ENCODE data around the gene CBX5. TPM values are rescaled to one million over a fixed set of nuclear protein-coding genes. Genes with fewer than 3 reads are reported as not detected.

The CBX5 gene
- total and polyA plus RNA-seq, 9 of the 15 experiments (the other 6 are each of a cell fraction or from before 2014, with no cell fraction given): 32.6 to 102 (median 59.2) TPM

GRCh38 chr12:54199917-54200316, 80.0 kb downstream of the CBX5 start:
- in situ Hi-C loops (cut with MboI) (loop anchor here (5.0 to 25.0 kb wide), 4 partner anchors 175 to 505 kb away; partner anchors contain the start of genes CISTR, HOXC10 and HOXC6), intact Hi-C loops (cut with micrococcal nuclease) (loop anchor here (10.0 kb wide), 1 partner anchor 435 kb away; no protein-coding TSS in a partner anchor)
- H3K79me2 ChIP-seq (ENCODE audit: control insufficient read depth, insufficient read depth, low read length): no peaks in the 10 kb centered on the region
- BruUV-seq (replicated peaks): no TSS peak
- no peak for ATAC-seq
- peak overlapping the region in 1 of 2 experiments; percentile 12; a peak in 1 of 4 replicates for H3K9ac ChIP-seq (ENCODE audit: insufficient read depth in 1 of 2, low read depth in 2 of 2, low read length in 2 of 2)
- DNase-seq (ENCODE audit: extremely low read depth in 1 of 4, low spot score in 3 of 4): no peak
- FAIRE-seq: no peak
- H3K9me3 ChIP-seq (replicated peaks; ENCODE audit: control insufficient read depth, insufficient read depth, low read depth, low read length): no peaks in the 10 kb centered on the region
- H3K4me3 ChIP-seq: no peak overlapping the region
- H3K36me3 ChIP-seq (ENCODE audit: control insufficient read depth, insufficient read depth, low read length): no peaks in the 10 kb centered on the region
- POLR2A ChIA-PET: no interaction called here
- no peaks in the 10 kb centered on the region for H4K20me1 ChIP-seq (replicated peaks; ENCODE audit: control insufficient read depth, insufficient read depth, low read length)
- CTCF ChIA-PET (ENCODE audit: low intra/inter-chr PET ratio): interaction anchor here (1.1 to 3.7 kb wide), 4 partner anchors 8 to 196 kb away, joined by 3 to 42 read pairs (median 22); partner anchors contain the start of gene HOXC5
- H2AFZ ChIP-seq (ENCODE audit: low read depth, low read length): no peak overlapping the region
- no peaks in the 10 kb centered on the region; a peak in 2 of 5 replicates for H3K27me3 ChIP-seq (ENCODE audit: control insufficient read depth in 2 of 2, insufficient read depth in 2 of 2, low read length in 2 of 2)
- no peak overlapping the region for H3K4me2 ChIP-seq (ENCODE audit: insufficient read depth, low read length)
- peaks cover 37 to 42% of the 10 kb centered on the region in 2 experiments for H3K4me1 ChIP-seq (replicated peaks in 1 of 2; ENCODE audit: control insufficient read depth in 2 of 2, insufficient read depth in 2 of 2, low read length in 2 of 2)
- no peaks in the 10 kb centered on the region for H3K9me1 ChIP-seq (ENCODE audit: control insufficient read depth, insufficient read depth, low read length)
- 46% methylated on average over 3 of the region's 3 CpGs for WGBS (ENCODE audit: insufficient coverage, low coverage, missing lambda C conversion rate)
- no peak overlapping the region for H3K27ac ChIP-seq (ENCODE audit: extremely low read depth, low read depth, low read length)
- TF ChIP-seq LARP7 (IDR thresholded peaks at IDR 0.05): 0 out of 2 replicates have a peak, but pooled peaks have one; percentile 34
- no peak for TF ChIP-seq ZNF277 (CRISPR knock-in tag; IDR thresholded peaks at IDR 0.05; ENCODE audit: borderline replicate concordance)
- TF ChIP-seq ZNF263 (CRISPR knock-in tag; IDR thresholded peaks at IDR 0.05; ENCODE audit: borderline replicate concordance): peak; percentile 85
- TF ChIP-seq ZNF512 (tag; IDR thresholded peaks at IDR 0.05): peak; percentile 85
- TF ChIP-seq ZEB2 (IDR thresholded peaks at IDR 0.05): no peak
- TF ChIP-seq KLF10 (CRISPR knock-in tag; IDR thresholded peaks at IDR 0.05): no peak
- TF ChIP-seq NFRKB (IDR thresholded peaks at IDR 0.05; ENCODE audit: low read depth): no peak
- TF ChIP-seq SMARCB1 (IDR thresholded peaks at IDR 0.05; ENCODE audit: insufficient read length, low read depth): no peak
- TF ChIP-seq STAG1 (CRISPR knock-in tag; IDR thresholded peaks at IDR 0.05; ENCODE audit: borderline replicate concordance): no peak
- TF ChIP-seq HMG20B (CRISPR knock-in tag; IDR thresholded peaks at IDR 0.05): no peak
- TF ChIP-seq GTF3C2 (IDR thresholded peaks at IDR 0.05; ENCODE audit: borderline replicate concordance, extremely low read depth, insufficient read length): no peak
- no peak for TF ChIP-seq ATF4 (CRISPR knock-in tag; IDR thresholded peaks at IDR 0.05)
- TF ChIP-seq THRB (CRISPR knock-in tag; conservative IDR thresholded peaks at IDR 0.05): no peak
- TF ChIP-seq PCBP2 (IDR thresholded peaks at IDR 0.05; ENCODE audit: low read depth, low read length, poor library complexity, severe bottlenecking): no peak
- no peak for TF ChIP-seq KLF6 (CRISPR knock-in tag; IDR thresholded peaks at IDR 0.05; ENCODE audit: borderline replicate concordance)
